NCI-H82 treated with DMSO at 0.1 percent for 48 hours (cell line): ENCODE measurements around the gene INPP1.
"Not testable (repeated sequence)": the region's sequence is repeated elsewhere in the genome, so short reads cannot be mapped to it uniquely, and the experiment has no call there.

ENCODE experiments used
- DNase-seq: peaks from one replicate; lab custom pipeline; 2025; ENCODE audit not compliant: unreplicated experiment; lab: John Stamatoyannopoulos, UW

Gene INPP1

DNA sequence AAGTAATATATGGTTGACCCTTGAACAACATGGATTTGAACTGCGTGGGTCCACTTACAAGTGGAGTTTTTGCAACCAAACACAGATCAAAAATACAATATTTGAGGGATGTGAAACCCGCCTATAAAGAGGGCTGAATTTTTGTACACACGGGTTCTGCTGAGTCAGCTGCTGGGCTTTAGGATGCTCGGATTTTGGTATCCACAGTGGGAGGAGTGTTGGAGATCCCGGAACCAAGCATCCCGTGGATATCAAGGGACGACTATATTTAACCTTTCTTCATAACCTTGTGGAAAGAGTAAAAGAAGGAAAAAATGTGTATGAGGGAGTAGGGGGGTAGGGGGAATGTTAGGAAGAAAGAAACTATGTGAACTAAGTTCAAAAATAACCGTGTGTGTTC is 10.0 kb upstream of the INPP1 start:
- DNase-seq: no peak

DNA sequence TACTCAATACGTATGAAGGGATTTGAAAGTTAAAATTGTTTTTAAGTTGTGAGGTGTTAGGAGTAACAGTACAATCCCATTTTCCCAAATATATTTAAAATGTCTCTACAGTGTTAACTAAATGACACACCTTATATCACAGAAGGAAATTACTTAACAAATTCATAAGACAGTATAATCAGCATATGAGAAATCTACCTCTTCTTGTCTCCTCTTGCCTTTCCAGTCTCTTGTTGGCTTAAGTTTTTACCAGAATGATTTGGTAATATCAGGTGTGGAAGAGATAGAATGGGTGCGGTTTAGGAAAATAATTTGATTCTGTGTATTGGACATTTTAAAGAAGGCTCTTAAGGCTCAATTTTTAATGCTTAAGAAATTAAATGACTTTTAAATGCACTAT is 9.5 kb upstream of the INPP1 start:
- no peak for DNase-seq

DNA sequence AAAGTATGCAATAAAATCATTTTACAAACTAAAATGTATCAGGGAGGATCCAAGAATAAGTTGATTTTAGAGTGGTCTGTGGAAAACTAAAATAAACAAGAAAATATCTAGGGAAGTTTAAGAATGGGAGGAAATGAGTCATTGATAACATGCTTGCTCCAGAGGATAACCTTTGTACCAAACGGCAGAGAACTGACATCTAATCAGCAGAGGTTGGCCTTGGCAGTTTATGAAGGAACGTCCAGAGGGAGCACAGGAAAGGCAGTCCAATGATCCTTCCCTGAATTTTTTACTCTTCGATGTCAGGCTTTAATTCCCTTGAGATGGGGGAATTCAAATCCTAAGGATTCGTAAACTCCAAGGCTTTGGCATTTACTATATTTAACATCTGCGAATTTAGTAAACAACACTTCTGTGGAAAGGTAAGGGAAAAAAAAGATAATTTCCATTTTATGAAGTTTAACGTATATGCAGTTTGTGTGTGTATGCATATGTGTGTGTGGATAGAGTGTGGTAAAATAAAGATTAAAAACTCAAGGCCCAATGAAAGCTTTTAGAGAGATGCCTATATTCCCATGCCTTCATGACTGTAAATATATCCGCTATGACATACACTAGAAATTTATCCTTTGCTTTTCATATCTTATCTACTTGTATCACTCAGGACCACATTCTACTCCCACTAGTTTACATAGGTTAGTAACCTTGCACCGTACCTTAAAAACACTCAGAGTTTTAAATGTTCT is 8.7 kb upstream of the INPP1 start:
- no peak for DNase-seq

DNA sequence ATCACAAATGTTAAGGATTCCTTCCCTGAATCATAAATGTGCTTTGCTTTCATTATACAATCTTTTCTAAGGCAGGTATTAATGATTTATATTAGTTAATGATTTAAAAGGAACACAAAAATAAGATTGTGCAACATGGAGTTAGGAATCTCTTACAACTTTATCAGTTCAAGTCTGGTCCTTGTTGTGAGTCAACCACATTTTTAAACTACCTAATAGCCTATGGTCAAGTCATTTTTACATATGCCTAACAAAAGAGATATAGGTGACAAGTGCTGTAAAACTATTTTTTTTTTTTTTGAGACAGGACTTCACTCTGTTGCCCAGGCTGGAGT is 8.2 kb upstream of the INPP1 start:
- no peak for DNase-seq

DNA sequence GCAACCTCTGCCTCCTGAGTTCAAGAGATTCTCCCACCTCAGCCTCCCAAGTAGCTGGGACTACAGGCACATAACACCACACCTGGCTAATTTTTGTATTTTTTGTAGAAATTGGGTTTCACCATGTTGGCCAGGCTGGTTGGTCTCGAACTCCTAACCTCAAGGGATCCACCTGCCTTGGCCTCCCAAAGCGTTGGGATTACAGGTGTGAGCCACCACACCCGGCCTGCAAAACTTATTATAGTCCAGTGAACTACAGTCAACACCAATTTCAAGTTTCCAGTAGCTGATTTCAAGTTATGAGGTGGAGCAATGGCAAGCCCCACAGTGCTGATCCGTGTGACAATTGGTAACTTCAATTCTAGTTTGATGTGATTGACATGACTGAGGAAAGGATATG is 7.8 kb upstream of the INPP1 start:
- not testable (repeated sequence) for DNase-seq

DNA sequence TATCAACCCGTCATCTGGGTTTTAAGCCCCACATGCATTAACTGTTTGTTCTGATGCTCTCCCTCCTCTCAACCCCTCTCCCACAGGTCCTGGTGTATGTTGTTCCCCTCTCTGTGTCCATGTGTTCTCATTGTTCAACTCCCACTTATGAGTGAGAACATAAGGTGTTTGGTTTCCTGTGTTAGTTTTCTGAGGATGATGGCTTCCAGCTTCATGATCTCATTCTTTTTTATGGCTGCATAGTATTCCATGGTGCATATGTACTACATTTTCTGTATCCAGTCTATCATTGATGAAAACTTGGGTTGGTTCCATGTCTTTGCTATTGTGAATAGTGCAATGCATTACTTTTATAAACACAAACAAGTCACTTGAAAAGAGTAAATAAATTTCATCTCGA is 7.0 kb upstream of the INPP1 start:
- no peak for DNase-seq

DNA sequence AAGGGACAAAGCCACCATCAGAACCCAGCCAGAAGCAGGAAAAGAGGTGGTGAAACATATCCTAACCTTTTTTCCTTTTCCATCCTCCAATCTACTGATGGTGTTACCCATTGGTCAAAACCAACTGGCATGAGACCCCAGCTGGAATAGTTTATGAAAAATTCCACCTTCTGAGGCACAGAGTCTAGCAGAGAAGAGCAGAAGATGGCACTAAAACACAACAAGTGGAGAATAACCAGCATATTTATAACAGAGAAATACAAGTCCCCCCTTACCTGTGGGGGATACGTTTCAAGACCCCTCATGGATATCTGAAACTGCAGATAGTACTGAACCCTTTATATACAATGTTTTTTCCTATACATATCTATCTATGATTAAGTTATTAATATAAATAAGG is 4.9 kb upstream of the INPP1 start:
- no peak for DNase-seq

DNA sequence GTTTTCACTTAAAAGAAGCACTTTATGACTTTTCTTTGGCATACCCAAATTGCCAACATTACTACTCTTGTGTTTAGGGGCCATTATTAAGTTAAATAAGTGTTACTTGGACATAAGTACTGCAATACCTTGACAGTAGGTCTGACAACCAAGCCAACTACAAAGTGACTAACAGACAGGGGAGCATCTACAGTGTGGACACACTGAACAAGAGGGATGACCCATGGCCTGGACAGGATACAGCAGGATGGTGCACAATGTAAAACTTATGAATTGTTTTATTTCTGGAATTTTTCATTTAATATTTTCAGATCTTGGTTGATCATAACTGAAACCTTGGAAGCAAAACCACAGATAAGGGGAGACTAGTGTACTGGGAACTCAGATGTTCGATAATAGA is 4.0 kb upstream of the INPP1 start:
- no peak for DNase-seq

DNA sequence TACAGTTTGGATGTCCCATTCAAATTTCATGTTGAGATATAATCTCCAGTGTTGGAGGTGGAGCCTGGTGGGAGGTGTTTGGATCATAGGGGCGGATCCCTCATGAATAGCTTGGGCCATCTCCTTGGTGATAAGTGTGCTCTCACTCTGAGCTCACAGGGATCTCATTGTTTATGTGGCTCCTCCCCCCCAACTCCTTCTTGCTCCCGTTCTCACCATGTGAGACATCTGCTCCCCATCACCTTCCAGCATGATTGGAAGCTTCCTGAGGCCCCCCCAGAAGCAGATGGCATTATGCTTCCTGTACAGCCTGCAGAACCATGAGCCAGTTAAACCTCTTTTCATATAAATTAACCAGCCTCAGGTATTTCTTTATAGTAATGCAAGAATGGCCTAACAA is 3.0 kb upstream of the INPP1 start:
- no peak for DNase-seq

DNA sequence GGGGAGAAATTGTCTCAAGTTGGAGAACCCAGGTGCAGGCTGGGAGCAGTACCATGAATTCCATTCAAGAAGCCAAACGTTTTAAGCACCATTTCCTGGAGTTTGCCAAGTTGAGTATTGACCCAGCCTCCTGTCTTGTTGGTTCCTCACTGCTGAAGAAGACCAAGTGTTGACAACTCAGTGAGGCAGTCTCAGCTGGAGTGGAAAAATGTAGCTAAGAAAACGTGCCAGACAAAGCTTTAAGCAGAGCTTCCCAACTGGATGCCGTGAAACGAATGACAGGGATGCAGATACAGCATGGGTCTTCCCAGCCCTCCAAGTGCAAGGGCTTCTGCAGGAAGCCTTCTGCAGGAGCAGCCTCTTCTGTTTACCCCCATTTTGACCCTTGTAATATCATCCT is 778 bp upstream of the INPP1 start:
- DNase-seq: no peak

DNA sequence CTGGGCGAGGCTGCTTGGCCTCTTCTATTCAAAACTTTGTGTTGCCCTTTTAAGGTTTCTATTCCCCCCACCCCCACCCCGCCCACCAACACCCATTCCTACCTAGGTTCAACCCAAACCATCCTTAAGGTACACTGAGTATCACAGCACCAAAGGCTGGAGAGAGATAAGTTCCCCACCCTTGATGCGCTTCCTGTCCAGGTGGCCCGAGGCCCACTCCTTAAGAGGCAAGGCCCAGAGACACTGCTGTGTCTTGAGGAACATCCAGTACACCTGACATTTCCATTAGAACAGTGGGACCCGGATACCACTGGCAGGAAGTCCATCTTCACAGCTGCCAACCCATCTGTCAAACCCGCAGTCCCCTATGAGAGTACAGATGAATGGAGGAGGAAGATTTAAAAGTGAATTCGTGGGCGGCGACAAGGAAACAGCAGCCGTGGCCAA is 277 bp upstream of the INPP1 start:
- no peak for DNase-seq

DNA sequence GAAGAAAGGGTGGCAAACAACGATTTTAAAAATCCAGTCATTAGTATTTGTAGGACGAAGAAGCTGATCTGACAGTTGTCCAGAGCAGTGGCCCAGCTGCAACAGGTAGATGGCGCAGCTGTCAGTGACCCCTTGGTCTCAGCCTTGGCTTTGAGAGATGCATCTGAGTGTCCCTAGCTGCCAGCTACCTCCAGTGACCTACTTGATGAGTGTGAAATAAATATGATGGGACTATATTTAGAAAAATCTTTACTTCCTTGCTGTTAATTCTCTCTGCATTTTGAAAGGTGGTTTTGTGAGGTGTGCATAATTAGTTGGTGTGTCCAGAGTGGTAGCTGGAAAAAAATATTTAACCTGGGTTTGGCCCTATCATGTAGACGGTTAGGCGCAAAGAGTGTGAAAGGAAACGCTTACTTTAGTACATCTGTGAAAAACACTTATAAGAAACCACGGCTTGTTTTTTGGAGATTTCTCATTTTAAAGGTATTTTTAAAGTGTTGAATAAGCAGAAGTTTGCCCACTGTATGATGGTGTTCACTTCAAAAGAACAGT is 963 bp downstream of the INPP1 start:
- DNase-seq: no peak

DNA sequence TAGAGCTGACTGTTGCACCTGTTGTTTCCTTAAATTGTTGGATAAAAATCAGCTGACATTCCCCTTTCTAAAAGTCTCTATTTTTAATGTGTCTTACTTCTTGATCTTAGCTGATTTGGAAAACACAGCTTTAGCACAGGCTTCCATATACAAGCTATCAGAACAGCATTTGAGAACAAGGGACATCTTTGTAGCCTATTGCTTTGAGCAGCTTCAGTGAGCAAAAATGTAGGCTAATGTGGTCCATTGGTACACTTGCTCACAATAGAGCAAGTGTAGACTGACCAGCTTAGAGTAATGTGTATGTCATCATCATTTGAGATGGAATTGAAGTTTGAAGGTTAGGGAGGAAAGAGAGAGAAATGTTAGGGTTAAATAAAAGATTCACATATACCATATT is 7.0 kb downstream of the INPP1 start:
- no peak for DNase-seq

DNA sequence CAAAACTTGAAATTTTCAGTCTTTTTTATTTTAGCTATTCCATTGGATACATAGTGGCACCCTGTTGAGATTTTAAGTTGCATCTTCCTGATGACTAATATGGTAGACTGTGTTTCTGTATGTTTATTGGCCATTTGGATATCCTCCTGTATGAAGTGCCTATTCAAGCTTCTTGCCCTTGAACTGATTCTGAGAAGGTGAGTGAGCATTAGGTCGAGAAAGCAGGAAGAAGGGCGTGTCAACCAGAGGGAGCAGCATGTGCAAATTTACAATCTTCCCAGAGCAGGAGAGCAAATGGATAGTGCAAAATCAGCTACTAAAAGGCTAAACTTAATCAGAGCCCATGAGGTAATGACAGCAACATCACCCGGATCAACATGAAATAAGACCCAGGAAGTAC is 8.6 kb downstream of the INPP1 start:
- no peak for DNase-seq

DNA sequence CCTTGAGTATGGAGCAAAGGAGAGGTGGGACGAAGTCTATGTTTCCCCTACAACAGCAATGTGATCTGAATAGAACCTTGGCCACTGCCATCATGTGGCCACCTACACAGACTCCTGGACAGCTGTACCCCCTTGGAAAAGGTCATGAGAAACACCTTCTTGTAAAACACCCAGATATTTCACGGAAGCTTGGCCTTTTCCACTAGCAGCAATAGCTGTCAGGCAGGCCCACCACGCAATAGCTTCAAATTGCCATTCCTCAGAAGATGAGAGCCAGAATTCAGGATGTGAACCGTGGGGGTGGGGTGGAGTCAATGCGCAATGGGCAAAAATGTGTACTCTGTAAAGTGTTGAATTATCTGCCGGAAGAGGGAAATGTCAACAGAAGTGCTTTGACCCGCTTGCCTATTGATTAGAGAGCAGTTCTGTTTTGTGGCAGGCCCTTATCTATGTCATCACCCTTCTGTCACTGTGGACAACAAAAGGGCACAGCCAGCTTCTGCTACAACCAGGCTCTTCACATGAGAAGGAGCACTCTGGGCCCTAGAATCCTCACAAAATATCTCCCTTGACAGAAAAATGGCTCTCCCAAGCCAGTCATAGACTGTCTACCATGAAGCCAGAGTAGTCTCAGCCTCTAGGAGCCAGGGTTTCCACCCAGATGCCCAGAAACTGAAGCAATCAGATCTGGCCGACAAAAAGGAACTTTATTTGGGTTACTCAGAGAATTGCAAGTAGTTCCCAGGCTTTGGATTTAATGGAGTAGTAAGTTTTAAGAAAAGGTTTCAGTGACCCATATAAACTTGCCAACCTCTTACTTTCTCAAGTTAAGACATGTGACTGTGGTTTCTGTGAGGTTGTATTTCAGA is 9.5 kb downstream of the INPP1 start:
- no peak for DNase-seq

DNA sequence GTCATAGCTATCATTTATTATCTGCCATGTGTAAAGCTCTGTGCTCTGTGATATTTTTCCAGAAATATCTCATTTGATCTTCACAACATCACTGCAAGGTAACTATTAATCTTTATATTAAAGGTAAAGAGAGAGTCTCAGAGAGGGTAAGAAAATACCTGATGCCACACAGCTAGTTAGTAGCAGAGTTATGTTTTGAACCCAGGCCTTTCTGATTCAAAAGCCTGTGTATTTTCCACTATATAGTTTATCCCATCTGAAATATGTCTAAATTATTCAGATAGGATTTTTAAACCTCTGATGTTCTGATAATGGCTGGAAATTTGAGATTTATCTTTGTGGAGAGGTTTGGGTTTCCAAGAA is 10.1 kb downstream of the INPP1 start:
- no peak for DNase-seq

DNA sequence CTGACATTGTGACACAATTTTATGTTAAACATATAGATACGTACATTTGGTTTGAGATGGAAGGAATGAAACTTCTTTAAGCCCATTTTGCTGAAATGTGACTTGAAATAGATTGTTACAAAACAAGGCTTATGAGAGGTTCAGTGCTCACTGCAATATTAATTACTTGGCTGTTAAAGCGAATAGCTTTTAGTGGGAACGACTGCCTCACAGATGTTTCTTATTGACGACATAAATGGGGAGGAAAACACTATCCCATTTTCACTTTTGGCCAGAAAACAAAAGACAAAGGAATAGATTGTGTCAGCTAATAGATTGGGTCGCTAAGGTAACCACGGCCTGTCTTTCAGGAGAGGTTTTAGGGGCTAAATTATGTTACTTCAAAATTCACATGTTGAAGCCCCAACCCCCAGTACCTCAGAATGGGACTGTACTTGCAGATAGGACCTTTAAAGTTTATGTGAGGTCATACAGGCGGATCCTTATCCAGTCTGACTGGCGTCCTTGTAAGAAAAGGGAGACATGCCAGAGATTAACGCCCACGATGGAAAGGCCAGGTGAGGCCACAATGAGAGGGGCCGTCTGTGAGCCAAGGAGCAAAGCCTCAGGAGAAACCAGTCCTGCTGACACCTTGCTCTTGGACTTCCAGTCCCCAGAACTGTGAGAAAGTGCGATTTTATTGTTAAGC is 10.8 kb downstream of the INPP1 start:
- DNase-seq: no peak

DNA sequence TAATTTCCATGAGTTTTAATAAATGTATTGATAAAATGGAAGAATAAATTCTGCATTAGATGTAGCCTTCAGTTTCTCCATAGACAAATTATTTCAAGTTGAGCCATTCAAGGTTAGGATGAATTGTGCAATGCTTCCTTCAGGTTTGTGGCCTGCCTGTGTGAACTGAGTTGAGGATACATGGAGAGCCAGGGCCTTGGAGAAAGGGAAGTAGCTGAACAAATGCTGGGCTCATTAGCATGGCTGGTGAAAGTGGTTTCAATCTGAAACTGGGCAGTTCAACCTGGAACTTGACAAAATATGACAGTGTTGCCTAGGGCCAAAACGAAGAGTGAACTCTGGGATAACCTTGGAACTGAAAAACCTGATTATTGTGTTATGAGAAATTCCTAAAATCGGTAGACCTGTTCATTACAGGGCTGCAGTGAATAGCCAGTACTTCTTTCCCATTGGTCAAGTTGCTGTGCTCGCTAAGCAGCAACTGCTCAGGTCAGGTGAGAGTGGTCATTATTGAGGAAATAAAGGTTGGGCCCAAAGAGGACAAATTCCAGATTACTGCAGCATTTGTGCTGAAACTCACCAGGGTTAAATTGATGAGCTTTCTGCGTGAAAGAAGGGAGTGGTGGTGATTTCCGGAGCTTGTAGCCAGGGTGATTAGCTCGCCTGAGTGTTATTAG is 12.7 kb downstream of the INPP1 start:
- no peak for DNase-seq

DNA sequence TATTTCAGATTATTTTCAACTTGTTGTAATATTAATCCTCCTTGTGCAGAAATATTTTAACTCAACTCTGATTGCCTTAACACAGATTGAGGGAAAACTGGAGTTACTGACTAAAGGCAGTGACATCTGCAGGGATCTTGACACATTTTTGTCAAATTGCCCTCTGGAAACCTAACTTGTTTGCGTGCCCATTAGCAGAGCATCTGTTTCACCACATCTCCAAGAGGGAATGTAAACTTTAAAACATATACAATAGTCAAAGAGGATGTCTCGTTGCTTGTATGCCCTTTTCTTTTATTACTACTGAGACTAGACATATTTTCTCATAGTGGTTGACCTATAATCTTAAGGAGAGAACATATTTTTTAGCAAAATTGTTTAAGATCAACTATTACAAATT is 14.2 kb downstream of the INPP1 start:
- no peak for DNase-seq

DNA sequence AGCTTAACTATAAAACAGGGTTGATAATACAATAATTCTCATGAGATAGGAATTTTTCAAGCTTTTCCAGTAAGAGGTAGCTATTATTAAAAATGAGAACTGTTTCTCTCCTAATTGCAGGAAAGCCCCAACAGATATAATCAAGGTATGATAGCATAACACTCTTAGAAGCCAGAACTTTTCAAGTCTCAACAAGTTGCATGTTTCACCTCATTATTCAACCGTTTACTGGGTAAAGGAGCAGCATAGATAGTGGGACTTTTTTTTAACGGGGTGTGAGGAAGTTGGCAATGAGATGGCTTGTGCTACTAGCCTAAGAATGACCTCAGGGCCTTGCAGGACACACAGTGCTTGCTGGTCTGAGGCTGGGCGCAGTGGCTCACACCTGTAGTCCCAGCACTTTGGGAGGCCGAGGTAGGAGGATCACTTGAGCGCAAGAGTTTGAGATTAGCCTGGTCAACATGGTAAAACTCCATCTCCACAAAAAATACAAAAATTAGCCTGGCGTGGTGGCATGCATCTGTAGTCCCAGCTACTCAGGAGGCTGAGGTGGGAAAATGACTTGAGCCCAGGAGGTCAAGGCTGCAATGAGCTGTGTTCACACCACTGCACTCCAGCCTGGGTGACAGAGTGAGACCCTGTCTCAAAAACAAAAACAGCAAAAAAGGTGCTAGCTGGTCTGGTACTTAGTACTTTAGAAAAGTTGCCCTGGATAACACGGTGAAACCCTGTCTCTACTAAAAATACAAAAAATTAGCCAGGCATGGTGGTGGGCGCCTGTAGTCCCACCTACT is 15.5 kb downstream of the INPP1 start:
- DNase-seq: not testable (repeated sequence)
